Testis (tissue), 2 donors: ENCODE measurements around the gene MMP1.

Source experiments
- POLR2A ChIP-seq: fragments of 450-650 bp; IDR thresholded peaks from one replicate; pipeline ENCODE4 v1.6.1; 2017; ENCODE audit warnings: antibody characterized with exemption, mild to moderate bottlenecking, moderate library complexity
- TF ChIP-seq, protein P1 (sequence below), 3 experiments: fragments of 450-650 bp in 2 of 3; fragments of 200-600 bp in 1 of 3; sonication (generic) in 1 of 3; IDR thresholded peaks; one replicate each; pipeline ENCODE4 v1.5.1; 2016 to 2019; ENCODE audit warnings: antibody characterized with exemption in 3 of 3, mild to moderate bottlenecking in 2 of 3, moderate library complexity in 1 of 3

DNA sequence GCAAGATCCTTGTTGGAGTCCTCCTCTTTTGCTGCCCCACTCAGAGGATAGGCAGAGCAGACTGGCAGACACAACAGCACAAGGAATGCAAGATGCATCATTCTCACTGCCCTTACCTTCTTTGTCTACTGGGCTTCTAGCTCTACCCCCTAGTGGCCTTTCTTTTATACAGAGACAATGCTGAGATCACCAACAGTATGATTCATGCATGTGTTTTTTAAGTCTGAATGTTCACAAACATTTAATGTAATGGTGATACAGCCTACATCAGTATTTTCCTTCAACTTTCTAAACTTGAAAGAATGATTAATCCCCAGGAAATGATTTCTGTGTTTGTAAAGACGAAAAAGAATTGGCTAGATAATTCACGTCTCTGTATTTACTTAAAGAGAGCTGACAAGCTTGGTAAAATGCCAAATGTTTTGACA is 17.5 kb downstream of the MMP1 start, which contains the start of gene MMP10:
- TF ChIP-seq, protein P1, sequence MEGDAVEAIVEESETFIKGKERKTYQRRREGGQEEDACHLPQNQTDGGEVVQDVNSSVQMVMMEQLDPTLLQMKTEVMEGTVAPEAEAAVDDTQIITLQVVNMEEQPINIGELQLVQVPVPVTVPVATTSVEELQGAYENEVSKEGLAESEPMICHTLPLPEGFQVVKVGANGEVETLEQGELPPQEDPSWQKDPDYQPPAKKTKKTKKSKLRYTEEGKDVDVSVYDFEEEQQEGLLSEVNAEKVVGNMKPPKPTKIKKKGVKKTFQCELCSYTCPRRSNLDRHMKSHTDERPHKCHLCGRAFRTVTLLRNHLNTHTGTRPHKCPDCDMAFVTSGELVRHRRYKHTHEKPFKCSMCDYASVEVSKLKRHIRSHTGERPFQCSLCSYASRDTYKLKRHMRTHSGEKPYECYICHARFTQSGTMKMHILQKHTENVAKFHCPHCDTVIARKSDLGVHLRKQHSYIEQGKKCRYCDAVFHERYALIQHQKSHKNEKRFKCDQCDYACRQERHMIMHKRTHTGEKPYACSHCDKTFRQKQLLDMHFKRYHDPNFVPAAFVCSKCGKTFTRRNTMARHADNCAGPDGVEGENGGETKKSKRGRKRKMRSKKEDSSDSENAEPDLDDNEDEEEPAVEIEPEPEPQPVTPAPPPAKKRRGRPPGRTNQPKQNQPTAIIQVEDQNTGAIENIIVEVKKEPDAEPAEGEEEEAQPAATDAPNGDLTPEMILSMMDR (IDR thresholded peaks at IDR 0.05) = no peak
- TF ChIP-seq POLR2A = no peak
